HepG2 (cell line): Measurements from ENCODE around the gene SEC14L1. TPM values are rescaled to one million over a fixed set of nuclear protein-coding genes. Genes with fewer than 3 reads are reported as not detected.

Experiments
- ATAC-seq: fragments of 200-7000 bp; cut with Tn5 transposase; 3 replicates; pipeline ENCODE4 v1.9.1; 2020; ENCODE audit warnings: mild to moderate bottlenecking, moderate library complexity
- BruUV-seq: library from RNA; stranded (reverse); fragments of 400-500 nt; replicated peaks from 2 replicates; lab custom pipeline; 2021; lab: Mats Ljungman, UMichigan
- CTCF ChIA-PET: fragments of 300-600 bp; formaldehyde crosslinking; extraction: SDS; loops from one replicate; lab custom pipeline; 2021; ENCODE audit warnings: low total read pairs, inconsistent platforms, low intra/inter-chr PET ratio; lab: Yijun Ruan, JAX
- POLR2A ChIA-PET: fragments of 350-600 bp; sonication (Branson Sonifier 250); formaldehyde crosslinking; loops from one replicate; lab custom pipeline; 2020; ENCODE audit warnings: antibody characterized with exemption, inconsistent platforms; lab: Yijun Ruan, JAX
- DNase-seq: peaks from one replicate; pipeline ENCODE4 v3.0.0-alpha.2; 2015; ENCODE audit warnings: low spot score
- FAIRE-seq: peaks from 3 replicates; lab custom pipeline; 2011; peaks lifted over from hg19 to GRCh38; lab: Jason Lieb, UNC
- H2AFZ ChIP-seq: one replicate; pipeline ENCODE4 v1.6.1; 2011; ENCODE audit warnings: low read length, inconsistent platforms
- H3K27ac ChIP-seq: fragments of 300-600 bp; 3 replicates; pipeline ENCODE4 v1.8.0; 2011; ENCODE audit warnings: mixed run types, mild to moderate bottlenecking, mixed read lengths, low read length, inconsistent platforms; ENCODE audit not compliant: insufficient read depth; ENCODE audit errors: extremely low read length
- H3K27me3 ChIP-seq, 2 experiments: fragments of 200-600 bp in 1 of 2; 2 replicates in 1 of 2; 3 replicates in 1 of 2; pipeline versions ENCODE4 v1.6.0 to v1.8.0; 2011; ENCODE audit warnings: low read length in 2 of 2, mild to moderate bottlenecking in 2 of 2, moderate library complexity in 2 of 2, inconsistent platforms in 1 of 2; ENCODE audit not compliant: insufficient read depth in 2 of 2, control insufficient read depth in 1 of 2
- H3K36me3 ChIP-seq, 2 experiments: fragments of 200-600 bp in 1 of 2; replicated peaks in 1 of 2; 2 replicates in 1 of 2; 3 replicates in 1 of 2; pipeline versions ENCODE4 v1.5.1 to v1.8.0; 2011; ENCODE audit warnings: low read length in 2 of 2, inconsistent platforms in 1 of 2; ENCODE audit not compliant: insufficient read depth in 2 of 2, control insufficient read depth in 1 of 2
- H3K4me1 ChIP-seq: 2 replicates; pipeline ENCODE4 v1.5.1; 2012; ENCODE audit warnings: low read length, inconsistent platforms; ENCODE audit not compliant: insufficient read depth
- H3K4me2 ChIP-seq: 2 replicates; pipeline ENCODE4 v1.6.0; 2011; ENCODE audit warnings: low read depth, low read length, inconsistent platforms
- H3K4me3 ChIP-seq, 3 experiments: fragments of 200-600 bp in 1 of 3; sonication (generic), shearing (Covaris generic) in 1 of 3; replicated peaks in 1 of 3; 2 replicates each; pipeline ENCODE4 v1.5.1; 2011 to 2016; ENCODE audit warnings: low read length in 3 of 3, inconsistent platforms in 2 of 3, low read depth in 2 of 3, mild to moderate bottlenecking in 2 of 3, control low read depth in 1 of 3, mixed read lengths in 1 of 3; ENCODE audit not compliant: insufficient read depth in 1 of 3
- H3K79me2 ChIP-seq: one replicate; pipeline ENCODE4 v1.6.1; 2011; ENCODE audit warnings: low read length, inconsistent platforms; ENCODE audit not compliant: insufficient read depth
- H3K9ac ChIP-seq: 2 replicates; pipeline ENCODE4 v1.6.0; 2011; ENCODE audit warnings: mild to moderate bottlenecking, low read depth, low read length, inconsistent platforms; ENCODE audit not compliant: insufficient read depth
- H3K9me3 ChIP-seq: 2 replicates; pipeline ENCODE4 v1.5.1; 2012; ENCODE audit warnings: mild to moderate bottlenecking, low read length
- H4K20me1 ChIP-seq: 2 replicates; pipeline ENCODE4 v1.6.0; 2011; ENCODE audit warnings: inconsistent platforms, mild to moderate bottlenecking, low read length, moderate library complexity; ENCODE audit not compliant: insufficient read depth
- AGO1 ChIP-seq: fragments of 200-400 bp; formaldehyde crosslinking; IDR thresholded peaks from 2 replicates; pipeline ENCODE4 v1.6.1; 2017; ENCODE audit warnings: mild to moderate bottlenecking, low read depth, low read length, moderate library complexity; ENCODE audit not compliant: poor library complexity, severe bottlenecking
- EZH2 ChIP-seq: conservative IDR thresholded peaks from 2 replicates; pipeline ENCODE4 v1.6.1; 2012; ENCODE audit warnings: mild to moderate bottlenecking, low read depth, low read length, moderate library complexity
- HNRNPLL ChIP-seq: fragments of 200-400 bp; formaldehyde crosslinking; IDR thresholded peaks from 2 replicates; pipeline ENCODE4 v1.6.1; 2017; ENCODE audit warnings: mild to moderate bottlenecking, low read depth, low read length; ENCODE audit not compliant: poor library complexity, severe bottlenecking
- SKIL ChIP-seq: sonication (generic); formaldehyde crosslinking; IDR thresholded peaks from 2 replicates; pipeline ENCODE4 v1.8.0; 2022; ENCODE audit warnings: missing genetic modification reagents, mild to moderate bottlenecking, moderate library complexity, borderline replicate concordance
- ZBTB10 ChIP-seq: sonication (generic); formaldehyde crosslinking; IDR thresholded peaks from 2 replicates; pipeline ENCODE4 v1.4.0; 2020; ENCODE audit warnings: missing genetic modification reagents, borderline replicate concordance
- ZBTB33 ChIP-seq: sonication (generic); formaldehyde crosslinking; IDR thresholded peaks from 2 replicates; pipeline ENCODE4 v1.4.0; 2020; ENCODE audit warnings: missing genetic modification reagents
- ZNF33B ChIP-seq: sonication (generic); formaldehyde crosslinking; IDR thresholded peaks from 2 replicates; pipeline ENCODE4 v1.5.1; 2020; ENCODE audit warnings: mild to moderate bottlenecking, missing genetic modification reagents
- WGBS: methylation state at CpG from one replicate; pipeline ENCODE4 v1.1.6; 2017; ENCODE audit warnings: low lambda C conversion rate; 5-methylcytosine and 5-hydroxymethylcytosine counted together
- in situ Hi-C: cut with HindIII; loops from 2 replicates; pipeline ENCODE4 v1.10.0; 2017; ENCODE audit warnings: low pct_unique_long_range_greater_than_20kb; ENCODE audit not compliant: extremely low pct_ligation_motif_present
- intact Hi-C: fragments of 100-400 bp; cut with micrococcal nuclease; formaldehyde crosslinking; loops from one replicate; pipeline ENCODE4 v1.10.0; 2022; ENCODE audit not compliant: unreplicated experiment
- polyA plus RNA-seq, 8 experiments: library from polyadenylated mRNA; depleted of rRNA in 3 of 8; stranded (reverse) in 7 of 8; unstranded in 1 of 8; fragments of >200 nt; fragmentation: Illumina TruSeq in 4 of 8; extraction: Trizol in 4 of 8; gene quantifications; 2 replicates each; pipeline versions ENCODE4 v1.2.1 to v1.2.3, GENCODE V29; 2011 to 2016; ENCODE audit warnings: low read depth in 4 of 8, missing spikeins in 1 of 8, mixed read lengths in 1 of 8; ENCODE audit not compliant: insufficient read depth in 1 of 8
- total RNA-seq, 5 experiments: library from RNA; depleted of rRNA; stranded (reverse); fragments of >200 nt; fragmentation: Illumina TruSeq; extraction: Trizol; gene quantifications; 2 replicates each; pipeline ENCODE4 v1.2.3, GENCODE V29; 2016; ENCODE audit warnings: low read depth in 1 of 5
- TF ChIP-seq, protein P1 (sequence below): sonication (generic); formaldehyde crosslinking; conservative IDR thresholded peaks from 2 replicates; pipeline ENCODE4 v1.4.0; 2020; ENCODE audit warnings: mild to moderate bottlenecking, missing genetic modification reagents, moderate library complexity

The SEC14L1 gene
- total and polyA plus RNA-seq, 2 of the 13 experiments (the other 11 are each of a cell fraction or from before 2014, with no cell fraction given), result 26.3 to 43.9 TPM

DNA sequence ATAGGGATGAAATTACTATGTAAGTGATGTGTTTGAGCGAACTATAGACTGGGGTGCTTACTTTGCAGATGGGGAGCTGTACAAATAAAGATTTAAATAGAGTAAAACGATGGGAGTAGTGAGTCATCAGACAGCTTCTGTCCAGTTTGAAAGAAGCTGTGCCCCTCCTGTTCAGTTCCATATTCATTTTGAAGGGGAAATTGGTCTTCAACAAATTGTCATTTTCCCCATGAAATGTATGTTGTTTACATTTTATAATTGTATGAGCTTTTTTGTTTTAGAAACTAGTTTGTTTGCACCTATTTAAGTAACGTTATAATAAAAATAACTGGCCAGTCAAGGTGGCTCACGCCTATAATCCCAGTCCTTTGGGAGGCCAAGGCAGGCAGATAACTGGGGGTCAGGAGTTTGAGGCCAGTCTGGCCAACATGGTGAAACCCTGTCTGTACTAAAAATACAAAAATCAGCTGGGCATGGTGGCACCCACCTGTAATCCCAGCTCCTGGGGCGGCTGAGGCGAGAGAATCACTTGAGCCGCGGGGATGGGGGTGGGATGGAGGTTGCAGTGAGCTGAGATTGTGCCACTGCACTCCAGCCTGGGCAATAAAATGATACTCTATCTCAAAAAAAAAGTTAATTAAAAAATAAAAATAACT lies 20.2 kb downstream of the SEC14L1 start (continued):
- TF ChIP-seq EZH2 (no peak), ZNF33B (no peak), ZBTB33 (CRISPR knock-in tag) (0 out of 2 replicates have a peak, but pooled peaks have one; percentile 33), ZBTB10 (CRISPR knock-in tag) (peak; percentile 83; the same call in 1 of the 2 replicates)

- Histone ChIP-seq H3K27ac (no peak overlapping the region), H3K9ac (no peak overlapping the region), H3K9me3 (peaks cover 3% of the 10 kb centered on the region; the same call in 1 of the 2 replicates)
- DNase-seq, result no peak
- POLR2A ChIA-PET, result interaction anchor here (1.2 kb wide), 1 partner anchor 16 kb away, joined by 3 read pairs; no protein-coding TSS in a partner anchor
- WGBS, result 92% methylated on average over 17 of the region's 17 CpGs
- BruUV-seq, result no TSS peak
- TF ChIP-seq HNRNPLL, result peak; percentile 19
- peak; percentile 49 for TF ChIP-seq AGO1
- no peak for TF ChIP-seq SKIL (CRISPR knock-in tag)
- TF ChIP-seq, protein P1, sequence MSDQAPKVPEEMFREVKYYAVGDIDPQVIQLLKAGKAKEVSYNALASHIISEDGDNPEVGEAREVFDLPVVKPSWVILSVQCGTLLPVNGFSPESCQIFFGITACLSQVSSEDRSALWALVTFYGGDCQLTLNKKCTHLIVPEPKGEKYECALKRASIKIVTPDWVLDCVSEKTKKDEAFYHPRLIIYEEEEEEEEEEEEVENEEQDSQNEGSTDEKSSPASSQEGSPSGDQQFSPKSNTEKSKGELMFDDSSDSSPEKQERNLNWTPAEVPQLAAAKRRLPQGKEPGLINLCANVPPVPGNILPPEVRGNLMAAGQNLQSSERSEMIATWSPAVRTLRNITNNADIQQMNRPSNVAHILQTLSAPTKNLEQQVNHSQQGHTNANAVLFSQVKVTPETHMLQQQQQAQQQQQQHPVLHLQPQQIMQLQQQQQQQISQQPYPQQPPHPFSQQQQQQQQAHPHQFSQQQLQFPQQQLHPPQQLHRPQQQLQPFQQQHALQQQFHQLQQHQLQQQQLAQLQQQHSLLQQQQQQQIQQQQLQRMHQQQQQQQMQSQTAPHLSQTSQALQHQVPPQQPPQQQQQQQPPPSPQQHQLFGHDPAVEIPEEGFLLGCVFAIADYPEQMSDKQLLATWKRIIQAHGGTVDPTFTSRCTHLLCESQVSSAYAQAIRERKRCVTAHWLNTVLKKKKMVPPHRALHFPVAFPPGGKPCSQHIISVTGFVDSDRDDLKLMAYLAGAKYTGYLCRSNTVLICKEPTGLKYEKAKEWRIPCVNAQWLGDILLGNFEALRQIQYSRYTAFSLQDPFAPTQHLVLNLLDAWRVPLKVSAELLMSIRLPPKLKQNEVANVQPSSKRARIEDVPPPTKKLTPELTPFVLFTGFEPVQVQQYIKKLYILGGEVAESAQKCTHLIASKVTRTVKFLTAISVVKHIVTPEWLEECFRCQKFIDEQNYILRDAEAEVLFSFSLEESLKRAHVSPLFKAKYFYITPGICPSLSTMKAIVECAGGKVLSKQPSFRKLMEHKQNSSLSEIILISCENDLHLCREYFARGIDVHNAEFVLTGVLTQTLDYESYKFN (CRISPR knock-in tag), result no peak
- TF ChIP-seq, all 625 proteins: peak for 2
- Histone ChIP-seq H2AFZ (no peak overlapping the region), H3K36me3 (peaks cover 2 to 9% of the 10 kb centered on the region in 2 experiments; a peak in 4 of 5 replicates), H3K4me2 (no peak overlapping the region), H4K20me1 (peaks cover 3% of the 10 kb centered on the region; the same call in 1 of the 2 replicates), H3K4me1 (peaks cover 60% of the 10 kb centered on the region), H3K79me2 (peaks cover 27% of the 10 kb centered on the region), H3K27me3 (no peaks in the 10 kb centered on the region), H3K4me3 (no peak overlapping the region)
- no peak for FAIRE-seq
- in situ Hi-C loops, result no loop called here
- intact Hi-C loops, result loop anchor here (5.0 kb wide), 1 partner anchor 45 kb away; no protein-coding TSS in a partner anchor
- CTCF ChIA-PET, result no interaction called here
- ATAC-seq, result no peak
These were observed 21.2 kb downstream of the SEC14L1 start for GRCh38 chr17:77161953-77162352.
